Measurements from ENCODE around the gene EHBP1L1.

EHBP1L1 gene

GRCh38 chr11:65589444-65590239 is 13.8 kb downstream of the EHBP1L1 start:
- TF ChIP-seq POLR2AphosphoS5 (IDR thresholded peaks at IDR 0.05; ENCODE audit: borderline replicate concordance, low read depth, low read length) (no peak), FOXP2 (optimal IDR thresholded peaks at IDR 0.05; ENCODE audit: control extremely low read depth, extremely low read length, insufficient read depth) (no peak), EZH2 (IDR thresholded peaks at IDR 0.05) (no peak)
- no peaks in the 10 kb centered on the region for H3K36me3 ChIP-seq (ENCODE audit: insufficient read depth, low read length)
- no peak overlapping the region for H3K9ac ChIP-seq (ENCODE audit: insufficient read length)

GRCh38 chr11:65590240-65590738 is 14.4 kb downstream of the EHBP1L1 start:
- no peak overlapping the region for H3K9ac ChIP-seq (ENCODE audit: insufficient read length)
- TF ChIP-seq FOXP2 (optimal IDR thresholded peaks at IDR 0.05; ENCODE audit: control extremely low read depth, extremely low read length, insufficient read depth) (no peak), POLR2AphosphoS5 (IDR thresholded peaks at IDR 0.05; ENCODE audit: borderline replicate concordance, low read depth, low read length) (no peak), EZH2 (IDR thresholded peaks at IDR 0.05) (no peak)
- H3K9me3 ChIP-seq (ENCODE audit: low read depth, low read length), result no peaks in the 10 kb centered on the region
- H3K27ac ChIP-seq, result no peak overlapping the region
- no peaks in the 10 kb centered on the region for H3K36me3 ChIP-seq (ENCODE audit: insufficient read depth, low read length)
- DNase-seq (ENCODE audit: low read depth, low spot score), result no peak
- H3K4me3 ChIP-seq, result no peak overlapping the region

More at GRCh38 chr11:65589444-65590239, 13.8 kb downstream of the EHBP1L1 start:
- Histone ChIP-seq H3K9me3 (ENCODE audit: low read depth, low read length) (no peaks in the 10 kb centered on the region), H3K4me3 (no peak overlapping the region), H3K27ac (no peak overlapping the region)
- DNase-seq (ENCODE audit: low read depth, low spot score), result no peak

- Histone ChIP-seq H3K9me3 (ENCODE audit: low read depth, low read length) (no peaks in the 10 kb centered on the region), H3K9ac (ENCODE audit: insufficient read length) (no peak overlapping the region), H3K4me3 (no peak overlapping the region), H3K27ac (no peak overlapping the region), H3K36me3 (ENCODE audit: insufficient read depth, low read length) (no peaks in the 10 kb centered on the region)
- TF ChIP-seq POLR2AphosphoS5 (IDR thresholded peaks at IDR 0.05; ENCODE audit: borderline replicate concordance, low read depth, low read length) (no peak), EZH2 (IDR thresholded peaks at IDR 0.05) (no peak), FOXP2 (optimal IDR thresholded peaks at IDR 0.05; ENCODE audit: control extremely low read depth, extremely low read length, insufficient read depth) (no peak)
- no peak for DNase-seq (ENCODE audit: low read depth, low spot score)
These were observed 16.3 kb downstream of the EHBP1L1 start for GRCh38 chr11:65591939-65592857.

DNA sequence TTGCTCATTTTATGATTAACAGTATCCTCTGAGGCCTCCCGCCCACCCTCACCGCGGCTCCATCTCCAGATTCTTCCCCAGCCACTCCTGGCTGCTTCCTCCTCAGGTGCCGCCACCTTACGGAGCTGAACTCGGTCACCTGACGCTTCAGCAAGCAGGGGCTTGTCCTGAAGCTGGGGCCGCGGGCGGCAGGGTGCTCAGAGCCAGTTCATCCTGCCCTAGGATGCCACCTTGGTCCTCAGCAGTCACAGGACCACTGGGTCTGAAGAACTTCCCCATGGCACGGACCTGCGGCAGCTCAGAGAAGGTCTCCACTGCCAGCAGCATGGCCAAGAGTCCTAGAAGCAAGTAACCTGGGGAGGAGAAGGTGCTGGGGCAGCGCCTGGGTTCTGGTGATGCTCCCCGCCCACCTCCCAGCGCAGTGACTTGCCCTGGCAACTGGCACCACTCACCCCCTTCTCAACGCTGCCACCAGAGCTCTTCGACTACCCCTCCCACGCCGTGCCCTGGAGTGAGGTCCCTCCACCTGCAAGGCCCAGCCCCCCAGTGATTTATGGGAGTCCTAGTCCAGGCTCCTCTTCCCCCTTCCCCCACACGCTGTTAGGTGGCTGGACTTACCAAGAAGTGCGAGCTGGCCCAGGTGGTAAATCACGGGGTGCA is 17.1 kb downstream of the EHBP1L1 start:
- no peak overlapping the region for H3K9ac ChIP-seq (ENCODE audit: insufficient read length)
- no peak overlapping the region for H3K4me3 ChIP-seq

DNA sequence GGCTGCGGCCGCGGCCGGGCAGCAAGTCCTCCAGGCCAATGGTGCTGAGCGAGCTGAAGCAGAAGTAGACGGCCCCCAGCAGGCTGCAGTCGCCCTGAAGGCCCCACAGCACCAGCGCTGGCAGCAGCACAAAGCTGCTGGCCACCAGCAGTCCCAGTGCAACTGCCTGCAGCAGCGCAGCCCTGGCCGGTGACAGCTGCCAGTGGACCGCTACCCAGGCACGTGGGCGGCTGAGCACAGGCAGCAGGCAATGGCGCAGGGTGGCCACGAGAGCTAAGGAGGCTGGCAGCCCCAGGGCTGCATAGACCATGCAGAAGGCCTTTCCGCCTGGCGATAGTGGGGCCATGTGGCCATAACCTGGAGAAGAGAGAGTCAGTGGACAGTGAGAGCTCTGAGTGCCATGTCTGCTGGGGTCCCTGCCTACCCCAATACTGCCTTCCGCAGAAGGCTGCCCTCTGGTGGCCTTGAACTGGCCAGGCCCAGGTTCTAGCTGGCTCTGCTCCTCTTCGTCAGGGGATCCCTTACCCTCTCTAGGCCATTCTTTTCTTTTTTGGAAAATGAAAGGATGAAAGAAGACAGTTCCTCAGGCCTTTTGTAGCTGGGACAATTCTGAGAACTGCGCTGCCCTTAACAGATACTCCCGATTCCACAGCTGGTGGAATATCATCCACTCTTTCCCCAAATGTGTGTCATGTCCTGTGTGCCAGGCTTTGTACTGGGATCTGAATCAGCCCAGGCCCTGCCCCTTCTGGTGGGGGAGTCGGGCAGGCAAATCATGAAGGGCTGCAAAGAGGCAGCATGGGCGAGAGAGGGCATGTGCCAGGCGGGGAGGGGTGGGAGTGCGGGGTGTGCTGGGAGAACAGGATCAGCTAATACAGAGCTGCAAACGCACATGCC is 17.9 kb downstream of the EHBP1L1 start:
- H3K4me3 ChIP-seq, result no peak overlapping the region
- TF ChIP-seq POLR2AphosphoS5 (IDR thresholded peaks at IDR 0.05; ENCODE audit: borderline replicate concordance, low read depth, low read length), result no peak
- TF ChIP-seq FOXP2 (optimal IDR thresholded peaks at IDR 0.05; ENCODE audit: control extremely low read depth, extremely low read length, insufficient read depth), result no peak
- TF ChIP-seq EZH2 (IDR thresholded peaks at IDR 0.05), result no peak
- DNase-seq (ENCODE audit: low read depth, low spot score), result no peak
- H3K36me3 ChIP-seq (ENCODE audit: insufficient read depth, low read length), result peaks cover 3% of the 10 kb centered on the region; the same call in 1 of the 2 replicates
- H3K27ac ChIP-seq, result no peak overlapping the region
- H3K9me3 ChIP-seq (ENCODE audit: low read depth, low read length), result no peaks in the 10 kb centered on the region
- H3K9ac ChIP-seq (ENCODE audit: insufficient read length), result no peak overlapping the region

More for the DNA sequence above, 17.1 kb downstream of the EHBP1L1 start:
- TF ChIP-seq POLR2AphosphoS5 (IDR thresholded peaks at IDR 0.05; ENCODE audit: borderline replicate concordance, low read depth, low read length) (no peak), EZH2 (IDR thresholded peaks at IDR 0.05) (no peak), FOXP2 (optimal IDR thresholded peaks at IDR 0.05; ENCODE audit: control extremely low read depth, extremely low read length, insufficient read depth) (no peak)
- no peak overlapping the region for H3K27ac ChIP-seq
- no peaks in the 10 kb centered on the region for H3K9me3 ChIP-seq (ENCODE audit: low read depth, low read length)
- H3K36me3 ChIP-seq (ENCODE audit: insufficient read depth, low read length), result no peaks in the 10 kb centered on the region; the same call in 1 of the 2 replicates
- DNase-seq (ENCODE audit: low read depth, low spot score), result no peak

DNA sequence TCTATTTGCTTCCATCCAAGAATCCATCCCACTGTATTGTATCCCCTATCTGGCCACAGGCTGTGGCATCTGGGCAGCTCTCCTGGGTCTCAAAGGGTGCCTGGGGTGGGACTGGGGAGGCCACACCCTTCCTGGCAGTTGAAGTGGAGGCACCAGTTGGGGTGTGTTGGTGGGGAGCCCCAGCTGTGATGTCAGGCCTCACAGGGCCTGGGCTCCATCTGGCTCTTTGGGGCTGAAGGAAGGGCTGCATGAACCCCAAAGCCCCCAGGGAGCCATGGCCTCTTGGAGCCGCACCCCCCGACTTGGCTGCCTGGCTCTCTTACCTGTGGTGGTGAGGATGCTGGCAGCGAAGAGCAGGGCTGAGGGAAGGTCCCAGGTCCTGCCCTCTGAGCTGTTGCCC is 19.3 kb downstream of the EHBP1L1 start:
- Histone ChIP-seq H3K27ac (no peak overlapping the region), H3K9ac (ENCODE audit: insufficient read length) (no peak overlapping the region), H3K4me3 (no peak overlapping the region), H3K36me3 (ENCODE audit: insufficient read depth, low read length) (peaks cover 3% of the 10 kb centered on the region; the same call in 1 of the 2 replicates), H3K9me3 (ENCODE audit: low read depth, low read length) (no peaks in the 10 kb centered on the region)
- TF ChIP-seq POLR2AphosphoS5 (IDR thresholded peaks at IDR 0.05; ENCODE audit: borderline replicate concordance, low read depth, low read length) (no peak), EZH2 (IDR thresholded peaks at IDR 0.05) (no peak), FOXP2 (optimal IDR thresholded peaks at IDR 0.05; ENCODE audit: control extremely low read depth, extremely low read length, insufficient read depth) (no peak)
- DNase-seq (ENCODE audit: low read depth, low spot score), result no peak
